Measurements from ENCODE around the gene TMEM176B. TPM values are rescaled to one million over a fixed set of nuclear protein-coding genes. Genes with fewer than 3 reads are reported as not detected.

The TMEM176B gene
- polyA plus RNA-seq, 3 donors = 30.6 to 1,279 (median 415) TPM

DNA sequence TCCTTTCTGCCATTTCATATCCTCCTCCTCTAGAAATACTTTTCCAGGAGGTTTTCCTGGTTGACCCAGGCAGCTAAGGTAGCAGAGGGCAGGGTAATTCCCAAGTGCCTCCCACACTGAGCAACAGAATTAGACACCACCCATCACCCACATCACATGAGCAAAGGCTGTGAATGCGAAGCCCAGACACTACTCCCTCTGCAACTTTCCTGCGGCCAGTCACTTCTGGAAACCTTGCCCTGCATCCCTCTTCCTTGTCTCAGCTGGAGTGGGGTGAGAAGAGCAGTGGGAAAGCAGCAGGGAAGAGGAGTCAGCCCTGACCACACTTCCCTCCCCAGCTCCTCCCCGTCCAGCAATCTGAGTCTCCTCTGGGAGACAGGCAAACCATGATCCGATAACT, 15.2 kb downstream of the TMEM176B start:
- H3K27me3 ChIP-seq (ENCODE audit: control insufficient read depth in 2 of 2, insufficient read depth in 2 of 2, low read length in 2 of 2) = no peaks in the 10 kb centered on the region
- peak overlapping the region in 1 of 3 experiments; percentile 53 for H3K4me3 ChIP-seq (replicated peaks in 1 of 3; ENCODE audit: low read depth in 2 of 3, low read length in 3 of 3)
- TF ChIP-seq, protein P1, sequence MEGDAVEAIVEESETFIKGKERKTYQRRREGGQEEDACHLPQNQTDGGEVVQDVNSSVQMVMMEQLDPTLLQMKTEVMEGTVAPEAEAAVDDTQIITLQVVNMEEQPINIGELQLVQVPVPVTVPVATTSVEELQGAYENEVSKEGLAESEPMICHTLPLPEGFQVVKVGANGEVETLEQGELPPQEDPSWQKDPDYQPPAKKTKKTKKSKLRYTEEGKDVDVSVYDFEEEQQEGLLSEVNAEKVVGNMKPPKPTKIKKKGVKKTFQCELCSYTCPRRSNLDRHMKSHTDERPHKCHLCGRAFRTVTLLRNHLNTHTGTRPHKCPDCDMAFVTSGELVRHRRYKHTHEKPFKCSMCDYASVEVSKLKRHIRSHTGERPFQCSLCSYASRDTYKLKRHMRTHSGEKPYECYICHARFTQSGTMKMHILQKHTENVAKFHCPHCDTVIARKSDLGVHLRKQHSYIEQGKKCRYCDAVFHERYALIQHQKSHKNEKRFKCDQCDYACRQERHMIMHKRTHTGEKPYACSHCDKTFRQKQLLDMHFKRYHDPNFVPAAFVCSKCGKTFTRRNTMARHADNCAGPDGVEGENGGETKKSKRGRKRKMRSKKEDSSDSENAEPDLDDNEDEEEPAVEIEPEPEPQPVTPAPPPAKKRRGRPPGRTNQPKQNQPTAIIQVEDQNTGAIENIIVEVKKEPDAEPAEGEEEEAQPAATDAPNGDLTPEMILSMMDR (IDR thresholded peaks at IDR 0.05) = no peak
- H3K36me3 ChIP-seq (replicated peaks in 1 of 2; ENCODE audit: control insufficient read depth in 1 of 2, insufficient read depth in 2 of 2, low read length in 2 of 2) = peaks cover 0 to 9% of the 10 kb centered on the region in 2 donors
- peak overlapping the region; percentile 47 for H3K4me2 ChIP-seq (replicated peaks; ENCODE audit: extremely low read depth, low read length, poor library complexity, severe bottlenecking)
- peak; percentile 25 to 72 (median 40) for DNase-seq
- no peaks in the 10 kb centered on the region for H3K9me3 ChIP-seq (replicated peaks in 1 of 2; ENCODE audit: control insufficient read depth in 1 of 2, insufficient read depth in 1 of 2, low read length in 2 of 2)
- WGBS (ENCODE audit: insufficient coverage) = no CpG with 5 or more reads among the region's 4 CpGs
- no peak overlapping the region for H2AFZ ChIP-seq (ENCODE audit: insufficient read depth, low read depth, low read length, poor library complexity, severe bottlenecking)
- H3K9ac ChIP-seq (ENCODE audit: insufficient read depth, low read length, poor library complexity, severe bottlenecking) = peak overlapping the region; percentile 55
- Mint-ChIP-seq H3K9me3 (no peaks in the 10 kb centered on the region), H3K4me3 (peak overlapping the region; percentile 57 to 75), H3K27me3 (ENCODE audit: low read depth in 3 of 3) (no peaks in the 10 kb centered on the region), H3K4me1 (peaks cover 95% of the 10 kb centered on the region), H3K36me3 (peaks cover 11 to 24% of the 10 kb centered on the region in 2 donors), H3K27ac (peak overlapping the region; percentile 89 to 97 (median 96))
- no peaks in the 10 kb centered on the region for H4K20me1 ChIP-seq (ENCODE audit: insufficient read depth, low read length)
- H3K4me1 ChIP-seq (ENCODE audit: control insufficient read depth in 1 of 2, insufficient read depth in 2 of 2, low read length in 2 of 2) = peaks cover 80 to 100% of the 10 kb centered on the region in 2 donors
- peak overlapping the region; percentile 73 to 96 for H3K27ac ChIP-seq (ENCODE audit: low read depth in 1 of 2, low read length in 2 of 2)
- H3K79me2 ChIP-seq (ENCODE audit: insufficient read depth, low read length) = peaks cover 3% of the 10 kb centered on the region
- intact Hi-C loops (cut with micrococcal nuclease) = loop anchor here (10.0 kb wide), 5 partner anchors 90 to 1290 kb away; partner anchors contain the start of genes AGAP3 (in 1 of the 2), FASTK (in 1 of the 2), REPIN1 (in 1 of the 2) and TMUB1 (in 1 of the 2)

DNA sequence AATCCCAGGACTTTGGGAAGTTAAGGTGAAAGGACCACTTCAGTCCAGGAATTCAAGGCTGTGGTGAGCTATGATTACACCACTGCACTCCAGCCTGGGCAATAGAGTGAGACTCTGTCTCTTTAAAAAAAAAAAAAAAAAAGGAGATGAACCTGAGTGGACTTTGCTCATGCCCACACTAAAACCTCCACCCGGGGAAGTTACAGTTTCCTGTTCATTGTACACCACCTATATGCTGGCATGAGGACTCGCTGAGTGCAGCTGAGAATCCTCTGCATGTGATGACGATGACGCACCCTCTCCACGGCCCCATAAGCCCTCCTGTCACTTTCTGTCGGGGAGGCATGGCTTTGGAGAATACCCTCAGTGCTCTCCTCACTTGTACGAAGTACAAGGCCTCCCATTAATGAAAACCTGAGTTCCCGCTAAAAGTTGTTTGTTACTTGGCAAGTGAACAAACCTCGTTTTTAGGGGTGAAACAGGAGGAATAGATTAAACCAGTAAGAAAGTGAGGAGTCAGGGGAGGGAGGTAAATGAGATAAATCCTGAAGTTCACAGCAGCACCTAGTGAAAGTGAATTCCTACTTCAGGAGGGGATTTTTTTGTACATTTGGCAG, 15.9 kb downstream of the TMEM176B start:
- Histone ChIP-seq H3K4me1 (ENCODE audit: control insufficient read depth in 1 of 2, insufficient read depth in 2 of 2, low read length in 2 of 2) (peaks cover 83 to 98% of the 10 kb centered on the region in 2 donors), H3K79me2 (ENCODE audit: insufficient read depth, low read length) (peaks cover 8% of the 10 kb centered on the region), H3K36me3 (replicated peaks in 1 of 2; ENCODE audit: control insufficient read depth in 1 of 2, insufficient read depth in 2 of 2, low read length in 2 of 2) (peaks cover 0 to 4% of the 10 kb centered on the region in 2 donors), H3K4me2 (replicated peaks; ENCODE audit: extremely low read depth, low read length, poor library complexity, severe bottlenecking) (peak overlapping the region; percentile 47), H3K27ac (ENCODE audit: low read depth in 1 of 2, low read length in 2 of 2) (peak overlapping the region; percentile 73 to 96), H3K4me3 (replicated peaks in 1 of 3; ENCODE audit: low read depth in 2 of 3, low read length in 3 of 3) (peak overlapping the region in 1 of 3 experiments; percentile 53), H2AFZ (ENCODE audit: insufficient read depth, low read depth, low read length, poor library complexity, severe bottlenecking) (peak overlapping the region; percentile 25), H3K9me3 (replicated peaks in 1 of 2; ENCODE audit: control insufficient read depth in 1 of 2, insufficient read depth in 1 of 2, low read length in 2 of 2) (no peaks in the 10 kb centered on the region), H4K20me1 (ENCODE audit: insufficient read depth, low read length) (no peaks in the 10 kb centered on the region), H3K27me3 (ENCODE audit: control insufficient read depth in 2 of 2, insufficient read depth in 2 of 2, low read length in 2 of 2) (no peaks in the 10 kb centered on the region), H3K9ac (ENCODE audit: insufficient read depth, low read length, poor library complexity, severe bottlenecking) (peak overlapping the region; percentile 55)
- peak overlapping the region; percentile 16 to 46 for H3K4me3 Mint-ChIP-seq
- WGBS (ENCODE audit: insufficient coverage) = 33% methylated on average over 4 of the region's 9 CpGs
- peak overlapping the region; percentile 89 to 97 (median 96) for H3K27ac Mint-ChIP-seq
- peaks cover 92% of the 10 kb centered on the region for H3K4me1 Mint-ChIP-seq
- H3K9me3 Mint-ChIP-seq = no peaks in the 10 kb centered on the region
- TF ChIP-seq, protein P1 (IDR thresholded peaks at IDR 0.05) = no peak
- H3K27me3 Mint-ChIP-seq (ENCODE audit: low read depth in 3 of 3) = no peaks in the 10 kb centered on the region
- H3K36me3 Mint-ChIP-seq = peaks cover 9 to 20% of the 10 kb centered on the region in 2 donors
- intact Hi-C loops (cut with micrococcal nuclease) = loop anchor here (10.0 kb wide), 5 partner anchors 91 to 1289 kb away; partner anchors contain the start of genes AGAP3 (in 1 of the 2), FASTK (in 1 of the 2), REPIN1 (in 1 of the 2) and TMUB1 (in 1 of the 2)
- peak; percentile 74 to 91 (median 83) for DNase-seq

Data from CD14-positive monocyte (primary cell).